MM.1S (cell line): ENCODE measurements around the gene INTS4.

ENCODE experiments used
- DNase-seq: peaks from one replicate; pipeline ENCODE4 v3.0.0-alpha.2; 2015
- H2AFZ ChIP-seq: fragments of 300-600 bp; sonication (generic); 2 replicates; pipeline ENCODE4 v1.6.0; 2016; ENCODE audit warnings: antibody characterized with exemption, low read length
- H3F3A ChIP-seq: fragments of 300-600 bp; sonication (generic); 2 replicates; pipeline ENCODE4 v1.6.1; 2016; ENCODE audit warnings: mild to moderate bottlenecking, antibody characterized with exemption, low read length, moderate library complexity, mixed read lengths; ENCODE audit not compliant: insufficient read depth
- H3K27ac ChIP-seq: fragments of 300-600 bp; sonication (generic); 2 replicates; pipeline ENCODE4 v1.5.1; 2016; ENCODE audit warnings: mild to moderate bottlenecking, low read length
- H3K27me3 ChIP-seq: fragments of 300-600 bp; sonication (generic); replicated peaks from 2 replicates; pipeline ENCODE4 v1.6.0; 2016; ENCODE audit warnings: low read length; ENCODE audit not compliant: insufficient read depth
- H3K36me3 ChIP-seq: fragments of 300-600 bp; sonication (generic); replicated peaks from 2 replicates; pipeline ENCODE4 v1.6.1; 2016; ENCODE audit warnings: mild to moderate bottlenecking, low read length, mixed read lengths; ENCODE audit not compliant: insufficient read depth
- H3K4me1 ChIP-seq: fragments of 300-600 bp; sonication (generic); 2 replicates; pipeline ENCODE4 v1.6.1; 2016; ENCODE audit warnings: low read length, mixed read lengths
- H3K4me2 ChIP-seq: fragments of 300-600 bp; sonication (generic); 2 replicates; pipeline ENCODE4 v1.6.0; 2016; ENCODE audit warnings: low read depth, low read length
- H3K4me3 ChIP-seq: fragments of 300-600 bp; sonication (generic); 2 replicates; pipeline ENCODE4 v1.5.1; 2016; ENCODE audit warnings: low read length, mixed read lengths
- H3K79me2 ChIP-seq: fragments of 300-600 bp; sonication (generic); 2 replicates; pipeline ENCODE4 v1.6.1; 2016; ENCODE audit warnings: mixed run types, low read length, mixed read lengths
- H3K9ac ChIP-seq: fragments of 300-600 bp; sonication (generic); 2 replicates; pipeline ENCODE4 v1.6.1; 2016; ENCODE audit warnings: low read length, mixed read lengths
- H3K9me2 ChIP-seq: fragments of 300-600 bp; sonication (generic); replicated peaks from 2 replicates; pipeline ENCODE4 v1.6.1; 2016; ENCODE audit warnings: mild to moderate bottlenecking, low read length, mixed read lengths; ENCODE audit not compliant: insufficient read depth
- H3K9me3 ChIP-seq: fragments of 300-600 bp; sonication (generic); replicated peaks from 2 replicates; pipeline ENCODE4 v1.6.1; 2016; ENCODE audit warnings: mild to moderate bottlenecking, low read length, mixed read lengths; ENCODE audit not compliant: insufficient read depth
- H4K20me1 ChIP-seq: fragments of 300-600 bp; sonication (generic); 2 replicates; pipeline ENCODE4 v1.6.1; 2016; ENCODE audit warnings: mild to moderate bottlenecking, low read length, moderate library complexity, mixed read lengths; ENCODE audit not compliant: insufficient read depth
- CTCF ChIP-seq: fragments of 300-600 bp; sonication (generic); IDR thresholded peaks from 2 replicates; pipeline ENCODE4 v1.5.1; 2016; ENCODE audit warnings: antibody characterized with exemption, low read length, mixed read lengths
- EZH2 ChIP-seq: fragments of 300-600 bp; sonication (generic); optimal IDR thresholded peaks from 2 replicates; pipeline ENCODE3; 2017; ENCODE audit warnings: low read depth, mild to moderate bottlenecking, antibody characterized with exemption, low read length, mixed read lengths
- EZH2phosphoT487 ChIP-seq: fragments of 300-600 bp; sonication (generic); IDR thresholded peaks from 2 replicates; pipeline ENCODE4 v1.6.1; 2018; ENCODE audit warnings: antibody characterized with exemption, low read length

The INTS4 gene

GRCh38 chr11:78011301-78011700 lies 16.8 kb upstream of the INTS4 start:
- Histone ChIP-seq H3K4me1 (no peaks in the 10 kb centered on the region), H3K27ac (no peak overlapping the region), H3K4me2 (no peak overlapping the region), H3K9me2 (no peaks in the 10 kb centered on the region), H3K9ac (no peak overlapping the region), H3K36me3 (no peaks in the 10 kb centered on the region), H3K27me3 (no peaks in the 10 kb centered on the region), H3K79me2 (no peaks in the 10 kb centered on the region), H3F3A (no peaks in the 10 kb centered on the region), H3K4me3 (no peak overlapping the region), H2AFZ (no peak overlapping the region), H4K20me1 (no peaks in the 10 kb centered on the region), H3K9me3 (no peaks in the 10 kb centered on the region)
- no peak for TF ChIP-seq CTCF
- TF ChIP-seq EZH2phosphoT487 = no peak
- no peak for TF ChIP-seq EZH2
- DNase-seq = no peak

DNA sequence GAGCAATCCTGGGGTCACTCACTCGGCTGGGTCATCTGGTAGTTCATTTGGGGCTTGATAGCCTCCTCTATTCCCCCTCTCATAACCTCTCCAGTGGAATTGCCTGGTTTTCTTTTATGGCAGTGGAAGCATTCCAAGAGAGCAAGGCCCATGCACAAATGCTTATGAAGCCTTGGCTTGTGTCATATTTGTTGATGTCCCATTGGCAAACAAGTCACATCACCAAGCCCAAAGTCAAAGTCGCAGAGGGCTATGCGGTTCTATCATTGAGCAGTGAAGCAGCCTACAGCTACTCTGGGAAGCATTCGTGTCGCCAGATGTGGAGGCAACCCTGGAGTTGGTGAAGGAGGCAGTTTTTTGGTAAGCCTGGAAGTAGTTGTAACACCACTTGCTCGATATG lies 16.3 kb upstream of the INTS4 start:
- H3K27me3 ChIP-seq = no peaks in the 10 kb centered on the region
- H3K4me3 ChIP-seq = no peak overlapping the region
- H3K27ac ChIP-seq = no peak overlapping the region
- DNase-seq = no peak
- H3K79me2 ChIP-seq = no peaks in the 10 kb centered on the region
- H3K9me3 ChIP-seq = no peaks in the 10 kb centered on the region
- no peak overlapping the region for H3K4me2 ChIP-seq
- H3F3A ChIP-seq = no peaks in the 10 kb centered on the region
- H3K9me2 ChIP-seq = no peaks in the 10 kb centered on the region
- no peak overlapping the region for H2AFZ ChIP-seq
- TF ChIP-seq EZH2 (no peak), EZH2phosphoT487 (no peak), CTCF (no peak)
- H4K20me1 ChIP-seq = no peaks in the 10 kb centered on the region
- no peak overlapping the region for H3K9ac ChIP-seq
- no peaks in the 10 kb centered on the region for H3K36me3 ChIP-seq
- no peaks in the 10 kb centered on the region for H3K4me1 ChIP-seq

GRCh38 chr11:78010304-78010703 lies 15.8 kb upstream of the INTS4 start:
- Histone ChIP-seq H3K9ac (no peak overlapping the region), H3F3A (no peaks in the 10 kb centered on the region), H3K4me2 (no peak overlapping the region), H2AFZ (no peak overlapping the region), H3K36me3 (no peaks in the 10 kb centered on the region), H3K4me3 (no peak overlapping the region), H3K9me2 (no peaks in the 10 kb centered on the region), H3K79me2 (no peaks in the 10 kb centered on the region), H3K27me3 (no peaks in the 10 kb centered on the region), H3K9me3 (no peaks in the 10 kb centered on the region), H3K27ac (no peak overlapping the region), H3K4me1 (no peaks in the 10 kb centered on the region), H4K20me1 (no peaks in the 10 kb centered on the region)
- TF ChIP-seq EZH2phosphoT487 = no peak
- no peak for TF ChIP-seq EZH2
- TF ChIP-seq CTCF = no peak
- DNase-seq = no peak

- Histone ChIP-seq H3K27me3 (no peaks in the 10 kb centered on the region), H3K4me3 (no peak overlapping the region), H2AFZ (no peak overlapping the region), H3K9me2 (no peaks in the 10 kb centered on the region), H3K27ac (no peak overlapping the region), H3K9ac (no peak overlapping the region), H3K36me3 (no peaks in the 10 kb centered on the region), H3K9me3 (no peaks in the 10 kb centered on the region), H3K4me1 (no peaks in the 10 kb centered on the region), H3F3A (no peaks in the 10 kb centered on the region), H3K79me2 (no peaks in the 10 kb centered on the region), H4K20me1 (no peaks in the 10 kb centered on the region), H3K4me2 (no peak overlapping the region)
- TF ChIP-seq EZH2phosphoT487 (no peak), CTCF (no peak), EZH2 (no peak)
- no peak for DNase-seq
Observed at GRCh38 chr11:78009062-78009461, 14.6 kb upstream of the INTS4 start.
